ENCODE results near the gene NDUFA8. TPM values are rescaled to one million over a fixed set of nuclear protein-coding genes. Genes with fewer than 3 reads are reported as not detected.

Gene NDUFA8
- total RNA-seq, 1 experiment from 2014 or later, result 38.8 TPM

DNA sequence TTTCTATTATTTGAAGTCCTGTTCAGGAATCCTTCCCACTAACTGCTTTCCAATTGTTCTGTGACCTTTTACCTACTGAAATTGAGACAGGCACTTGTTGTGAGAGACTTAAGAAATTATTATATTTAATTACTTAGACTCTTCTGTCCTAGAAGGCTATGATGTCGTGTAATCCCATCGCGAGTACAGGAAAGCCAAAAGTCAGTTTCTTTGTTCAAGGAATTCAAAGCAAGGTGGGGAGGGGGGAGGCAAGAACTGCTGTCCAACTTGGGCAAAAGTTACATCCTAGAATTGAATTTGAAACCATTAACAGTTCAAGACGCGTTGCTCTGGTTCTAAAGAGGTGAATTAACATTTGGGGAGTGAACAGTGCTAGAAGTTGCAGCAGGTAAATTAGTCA, 17.9 kb downstream of the NDUFA8 start:
- CTCF ChIA-PET, result no interaction called here
- no peaks in the 10 kb centered on the region for H3K9me3 Mint-ChIP-seq (ENCODE audit: low read depth, unreplicated experiment)
- peaks cover 11% of the 10 kb centered on the region for H3K4me1 Mint-ChIP-seq (ENCODE audit: low read depth, unreplicated experiment)
- peaks cover 8% of the 10 kb centered on the region for H3K36me3 Mint-ChIP-seq (ENCODE audit: insufficient read depth, unreplicated experiment)
- TF ChIP-seq, protein P1, sequence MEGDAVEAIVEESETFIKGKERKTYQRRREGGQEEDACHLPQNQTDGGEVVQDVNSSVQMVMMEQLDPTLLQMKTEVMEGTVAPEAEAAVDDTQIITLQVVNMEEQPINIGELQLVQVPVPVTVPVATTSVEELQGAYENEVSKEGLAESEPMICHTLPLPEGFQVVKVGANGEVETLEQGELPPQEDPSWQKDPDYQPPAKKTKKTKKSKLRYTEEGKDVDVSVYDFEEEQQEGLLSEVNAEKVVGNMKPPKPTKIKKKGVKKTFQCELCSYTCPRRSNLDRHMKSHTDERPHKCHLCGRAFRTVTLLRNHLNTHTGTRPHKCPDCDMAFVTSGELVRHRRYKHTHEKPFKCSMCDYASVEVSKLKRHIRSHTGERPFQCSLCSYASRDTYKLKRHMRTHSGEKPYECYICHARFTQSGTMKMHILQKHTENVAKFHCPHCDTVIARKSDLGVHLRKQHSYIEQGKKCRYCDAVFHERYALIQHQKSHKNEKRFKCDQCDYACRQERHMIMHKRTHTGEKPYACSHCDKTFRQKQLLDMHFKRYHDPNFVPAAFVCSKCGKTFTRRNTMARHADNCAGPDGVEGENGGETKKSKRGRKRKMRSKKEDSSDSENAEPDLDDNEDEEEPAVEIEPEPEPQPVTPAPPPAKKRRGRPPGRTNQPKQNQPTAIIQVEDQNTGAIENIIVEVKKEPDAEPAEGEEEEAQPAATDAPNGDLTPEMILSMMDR (IDR thresholded peaks at IDR 0.05; ENCODE audit: unreplicated experiment), result no peak
- no peaks in the 10 kb centered on the region for H3K27me3 Mint-ChIP-seq (ENCODE audit: unreplicated experiment)
- H3K27ac Mint-ChIP-seq (ENCODE audit: unreplicated experiment), result no peak overlapping the region
- DNase-seq, result no peak
- H3K4me3 Mint-ChIP-seq (ENCODE audit: low read depth, unreplicated experiment), result no peak overlapping the region
- intact Hi-C loops (cut with micrococcal nuclease; ENCODE audit: unreplicated experiment), result loop anchor here (10.0 kb wide), 1 partner anchor 123 kb away; the partner anchor contains the start of genes MRRF and RBM18
- BruUV-seq (replicated peaks), result no TSS peak

DNA sequence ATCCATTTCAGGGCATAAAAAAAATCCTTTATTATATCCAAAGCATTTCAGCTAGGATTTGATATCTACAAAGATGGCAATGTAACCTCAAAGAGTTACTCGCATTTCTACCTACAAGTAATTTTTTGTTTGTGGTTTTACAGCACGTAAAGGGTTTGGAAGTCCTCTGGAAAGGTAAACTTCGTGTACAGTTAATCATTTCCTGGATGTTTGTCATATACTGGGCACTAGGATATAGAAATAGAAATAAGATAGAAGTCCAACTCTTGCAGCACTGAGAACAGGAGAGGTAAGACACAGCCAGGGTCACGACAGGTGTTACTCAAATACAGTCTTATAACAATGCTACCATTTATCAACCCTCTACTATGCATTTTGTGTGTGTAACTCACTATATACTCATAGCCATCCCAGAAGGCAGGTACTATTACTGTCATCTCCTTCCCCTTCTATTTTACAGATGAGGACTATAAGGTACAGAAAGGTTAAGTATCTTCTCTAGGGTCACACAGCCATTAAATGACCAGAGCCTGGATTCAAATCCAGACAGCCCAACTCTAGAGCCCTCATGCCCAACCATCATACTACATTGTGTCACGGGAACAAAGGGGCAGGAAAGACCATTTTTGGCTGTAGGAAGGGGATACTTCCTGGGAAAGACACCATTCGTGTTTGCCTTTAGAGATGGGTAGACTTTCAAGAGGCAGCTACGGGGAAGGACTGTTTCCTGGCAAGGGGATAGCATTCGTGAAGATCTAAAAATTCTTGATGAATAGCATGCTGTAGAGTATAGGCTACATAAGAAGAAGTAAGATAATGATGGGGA, 19.0 kb downstream of the NDUFA8 start:
- Mint-ChIP-seq H3K4me1 (ENCODE audit: low read depth, unreplicated experiment) (peaks cover 11% of the 10 kb centered on the region), H3K27ac (ENCODE audit: unreplicated experiment) (no peak overlapping the region), H3K27me3 (ENCODE audit: unreplicated experiment) (no peaks in the 10 kb centered on the region), H3K4me3 (ENCODE audit: low read depth, unreplicated experiment) (no peak overlapping the region), H3K9me3 (ENCODE audit: low read depth, unreplicated experiment) (no peaks in the 10 kb centered on the region), H3K36me3 (ENCODE audit: insufficient read depth, unreplicated experiment) (peaks cover 8% of the 10 kb centered on the region)
- BruUV-seq (replicated peaks), result no TSS peak
- intact Hi-C loops (cut with micrococcal nuclease; ENCODE audit: unreplicated experiment), result loop anchor here (10.0 kb wide), 1 partner anchor 124 kb away; the partner anchor contains the start of genes MRRF and RBM18
- TF ChIP-seq, protein P1 (IDR thresholded peaks at IDR 0.05; ENCODE audit: unreplicated experiment), result no peak
- DNase-seq, result no peak
- CTCF ChIA-PET, result no interaction called here

DNA sequence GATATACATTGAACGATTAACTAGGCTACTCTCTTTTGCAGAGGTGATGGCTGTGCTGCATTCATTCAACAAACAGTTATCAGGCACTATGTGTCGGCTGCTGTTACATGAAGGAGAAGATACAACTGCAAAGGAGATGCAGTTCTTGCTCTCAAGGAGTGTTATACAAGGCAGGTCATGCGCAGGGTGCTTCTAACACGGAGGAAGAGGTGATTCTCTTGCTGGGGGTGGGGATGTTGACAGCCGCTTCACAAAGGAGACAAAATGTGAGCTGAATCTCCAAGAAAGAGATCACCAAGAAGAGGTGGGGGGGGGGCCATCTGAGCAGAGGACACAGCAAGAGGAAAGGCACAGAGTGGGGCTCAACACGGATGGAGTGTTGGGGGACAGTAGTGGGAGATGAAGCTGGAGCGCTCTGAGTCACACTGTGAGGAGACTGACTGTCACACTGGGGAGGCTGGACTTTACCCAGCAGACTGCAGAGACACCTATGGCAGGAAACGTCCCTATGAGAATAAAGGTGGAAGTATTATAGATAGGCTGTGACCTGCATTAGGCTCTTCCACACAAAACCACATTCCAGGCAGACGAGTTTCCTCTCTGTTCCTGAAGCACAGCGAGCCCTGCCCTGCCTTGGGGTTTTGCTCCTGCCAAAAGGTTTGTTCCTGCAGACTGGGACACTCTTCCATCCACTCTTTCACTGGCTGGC, 20.9 kb downstream of the NDUFA8 start:
- BruUV-seq (replicated peaks), result no TSS peak
- no peaks in the 10 kb centered on the region for H3K27me3 Mint-ChIP-seq (ENCODE audit: unreplicated experiment)
- DNase-seq, result no peak
- TF ChIP-seq, protein P1 (IDR thresholded peaks at IDR 0.05; ENCODE audit: unreplicated experiment), result no peak
- intact Hi-C loops (cut with micrococcal nuclease; ENCODE audit: unreplicated experiment), result no loop called here
- H3K4me1 Mint-ChIP-seq (ENCODE audit: low read depth, unreplicated experiment), result peaks cover 11% of the 10 kb centered on the region
- H3K27ac Mint-ChIP-seq (ENCODE audit: unreplicated experiment), result no peak overlapping the region
- peaks cover 1% of the 10 kb centered on the region for H3K36me3 Mint-ChIP-seq (ENCODE audit: insufficient read depth, unreplicated experiment)
- CTCF ChIA-PET, result no interaction called here
- no peaks in the 10 kb centered on the region for H3K9me3 Mint-ChIP-seq (ENCODE audit: low read depth, unreplicated experiment)
- H3K4me3 Mint-ChIP-seq (ENCODE audit: low read depth, unreplicated experiment), result no peak overlapping the region

DNA sequence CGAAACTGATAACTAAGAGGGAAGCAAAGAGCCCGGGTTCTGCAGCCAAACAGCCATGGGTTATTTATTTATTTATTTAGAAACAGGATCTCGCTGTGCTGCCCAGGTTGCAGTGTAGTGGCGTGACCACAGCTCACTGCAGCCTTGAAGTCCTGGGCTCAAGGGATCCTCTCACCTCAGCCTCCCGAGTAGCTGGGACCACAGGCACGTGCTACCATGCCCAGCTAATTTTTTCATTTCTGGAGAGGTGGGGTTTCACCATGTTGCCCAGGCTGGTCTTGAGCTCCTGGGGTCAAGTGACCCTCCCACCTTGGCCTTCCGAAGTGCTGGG, 24.1 kb downstream of the NDUFA8 start:
- H3K4me3 Mint-ChIP-seq (ENCODE audit: low read depth, unreplicated experiment), result no peak overlapping the region
- H3K4me1 Mint-ChIP-seq (ENCODE audit: low read depth, unreplicated experiment), result peaks cover 2% of the 10 kb centered on the region
- intact Hi-C loops (cut with micrococcal nuclease; ENCODE audit: unreplicated experiment), result no loop called here
- DNase-seq, result no peak
- CTCF ChIA-PET, result interaction anchor here (0.6 kb wide), 1 partner anchor 253 kb away, joined by 6 read pairs; no protein-coding TSS in a partner anchor
- BruUV-seq (replicated peaks), result no TSS peak
- peaks cover 14% of the 10 kb centered on the region for H3K27me3 Mint-ChIP-seq (ENCODE audit: unreplicated experiment)
- no peaks in the 10 kb centered on the region for H3K9me3 Mint-ChIP-seq (ENCODE audit: low read depth, unreplicated experiment)
- no peak overlapping the region for H3K27ac Mint-ChIP-seq (ENCODE audit: unreplicated experiment)
- no peaks in the 10 kb centered on the region for H3K36me3 Mint-ChIP-seq (ENCODE audit: insufficient read depth, unreplicated experiment)
- TF ChIP-seq, protein P1 (IDR thresholded peaks at IDR 0.05; ENCODE audit: unreplicated experiment), result no peak

Data from Calu3 (cell line).